Activated T-helper 2 cell treated with anti-CD3 and anti-CD28 coated beads, Interferon-gamma antibody, Interleukin-2, Interleukin-4, amounts not matched to agents 10 μg/mL and 5 μg/mL and 100 μg/mL, durations not matched to agents 14 hours and 24 hours and 36 hours (primary cell): Measurements from ENCODE around the gene VASH2. TPM values are rescaled to one million over a fixed set of nuclear protein-coding genes. Genes with fewer than 3 reads are reported as not detected.
"Not testable (repeated sequence)": the region's sequence is repeated elsewhere in the genome, so short reads cannot be mapped to it uniquely, and the experiment has no call there.

Source experiments
- DNase-seq: peaks from one replicate; pipeline ENCODE4 v3.0.0; 2021; ENCODE audit warnings: low spot score
- H3K27ac Mint-ChIP-seq: one replicate; pipeline ENCODE4 v1.8.0; 2021; ENCODE audit warnings: mixed read lengths
- H3K27me3 Mint-ChIP-seq: one replicate; pipeline ENCODE4 v1.8.0; 2021; ENCODE audit warnings: low read depth, mixed read lengths
- H3K36me3 Mint-ChIP-seq: one replicate; pipeline ENCODE4 v1.8.0; 2021; ENCODE audit warnings: low read depth, mixed read lengths
- H3K4me1 Mint-ChIP-seq: one replicate; pipeline ENCODE4 v1.8.0; 2021; ENCODE audit warnings: low read depth, mixed read lengths
- H3K4me3 Mint-ChIP-seq: one replicate; pipeline ENCODE4 v1.8.0; 2021; ENCODE audit warnings: low read depth, mild to moderate bottlenecking, moderate library complexity, mixed read lengths
- H3K9me3 Mint-ChIP-seq: one replicate; pipeline ENCODE4 v1.8.0; 2021; ENCODE audit warnings: mixed read lengths
- intact Hi-C: fragments of 100-400 bp; cut with micrococcal nuclease; formaldehyde crosslinking; loops from one replicate; pipeline ENCODE4 v1.15.1; 2023
- total RNA-seq: library from RNA; stranded (reverse); gene quantifications from 2 replicates; pipeline ENCODE4 v1.2.3, GENCODE V29; 2022

Gene VASH2
- total RNA-seq, 1 donor from 2014 or later, result 1.8 TPM

DNA sequence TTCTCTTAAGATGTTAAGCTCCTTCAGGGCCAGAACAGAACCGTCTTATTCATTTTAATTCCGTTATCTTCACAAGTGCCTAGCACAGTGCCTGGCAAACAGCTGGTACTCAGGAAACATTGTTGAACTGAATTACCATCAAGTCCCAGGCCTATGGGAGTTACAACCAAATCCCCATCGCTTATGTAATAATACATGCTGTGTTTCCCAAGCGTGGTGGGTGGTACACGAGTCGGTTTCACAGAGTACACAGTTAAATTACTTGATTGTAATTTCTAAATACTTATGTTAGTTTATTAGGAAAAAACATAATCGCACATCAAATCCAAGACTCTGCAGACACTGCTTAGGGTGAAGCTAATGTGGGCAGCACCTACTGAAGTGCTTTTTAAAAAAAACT lies 64.3 kb downstream of the VASH2 start:
- Mint-ChIP-seq H3K4me3 (peak overlapping the region; percentile 99), H3K4me1 (peaks cover 27% of the 10 kb centered on the region), H3K27ac (peak overlapping the region; percentile 100), H3K27me3 (peaks cover 3% of the 10 kb centered on the region), H3K36me3 (peaks cover 32% of the 10 kb centered on the region), H3K9me3 (no peaks in the 10 kb centered on the region)
- DNase-seq, result no peak
- intact Hi-C loops, result loop anchor here (1.0 to 10.0 kb wide), 5 partner anchors 37 to 450 kb away; partner anchors contain the start of genes FLVCR1, NSL1, RPS6KC1 and TATDN3

- peak; percentile 95 for DNase-seq
- peaks cover 6% of the 10 kb centered on the region for H3K27me3 Mint-ChIP-seq
- peaks cover 27% of the 10 kb centered on the region for H3K4me1 Mint-ChIP-seq
- peak within 1 kb of the TSS; percentile 99 for H3K4me3 Mint-ChIP-seq
- peak within 1 kb of the TSS; percentile 100 for H3K27ac Mint-ChIP-seq
- no peaks in the 10 kb centered on the region for H3K9me3 Mint-ChIP-seq
- H3K36me3 Mint-ChIP-seq, result peaks cover 30% of the 10 kb centered on the region
- intact Hi-C loops, result loop anchor here (1.0 to 10.0 kb wide), 5 partner anchors 36 to 451 kb away; partner anchors contain the start of genes FLVCR1, NSL1, RPS6KC1 and TATDN3
These were observed 65.0 kb downstream of the VASH2 start, which contains the start of gene ANGEL2 for GRCh38 chr1:213015099-213016050. TSS of gene ANGEL2 (minus strand) at chr1:213015867. CDS start at chr1:213015671, 196 bp downstream.

- H3K4me3 Mint-ChIP-seq, result no peak overlapping the region
- no peaks in the 10 kb centered on the region for H3K9me3 Mint-ChIP-seq
- intact Hi-C loops, result loop anchor here (5.0 to 10.0 kb wide), 3 partner anchors 55 to 453 kb away; partner anchors contain the start of gene FLVCR1
- H3K36me3 Mint-ChIP-seq, result peaks cover 11% of the 10 kb centered on the region
- H3K27ac Mint-ChIP-seq, result no peak overlapping the region
- peaks cover 9% of the 10 kb centered on the region for H3K27me3 Mint-ChIP-seq
- H3K4me1 Mint-ChIP-seq, result peaks cover 16% of the 10 kb centered on the region
- DNase-seq, result no peak
These were observed 67.3 kb downstream of the VASH2 start for GRCh38 chr1:213017447-213018273.

DNA sequence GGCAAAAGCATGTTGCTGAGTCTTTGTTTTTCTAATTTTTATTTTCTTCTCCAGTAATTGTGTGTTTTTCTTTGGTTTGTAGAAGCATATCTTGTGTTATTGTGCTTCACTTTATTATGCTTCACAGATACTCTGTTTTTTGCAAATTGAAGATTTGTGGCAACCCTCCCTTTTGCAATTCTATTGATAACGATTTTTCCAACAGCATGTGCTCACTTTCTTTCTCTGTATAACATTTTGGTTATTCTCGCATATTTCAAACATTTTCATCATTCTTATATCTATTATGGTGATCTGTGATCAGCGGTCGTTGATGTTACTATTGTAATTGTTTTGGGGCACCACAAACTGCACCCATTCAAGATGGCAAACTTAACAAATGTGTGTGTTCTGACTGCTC lies 69.1 kb downstream of the VASH2 start:
- no peak overlapping the region for H3K4me3 Mint-ChIP-seq
- H3K27me3 Mint-ChIP-seq, result peaks cover 15% of the 10 kb centered on the region
- no peaks in the 10 kb centered on the region for H3K36me3 Mint-ChIP-seq
- H3K9me3 Mint-ChIP-seq, result no peaks in the 10 kb centered on the region
- no peak overlapping the region for H3K27ac Mint-ChIP-seq
- peaks cover 6% of the 10 kb centered on the region for H3K4me1 Mint-ChIP-seq
- no peak for DNase-seq
- intact Hi-C loops, result loop anchor here (5.0 to 10.0 kb wide), 3 partner anchors 53 to 455 kb away; partner anchors contain the start of gene FLVCR1

GRCh38 chr1:213020016-213020415 lies 69.7 kb downstream of the VASH2 start:
- H3K9me3 Mint-ChIP-seq, result no peaks in the 10 kb centered on the region
- peaks cover 5% of the 10 kb centered on the region for H3K4me1 Mint-ChIP-seq
- DNase-seq, result no peak
- H3K27ac Mint-ChIP-seq, result no peak overlapping the region
- H3K36me3 Mint-ChIP-seq, result no peaks in the 10 kb centered on the region
- intact Hi-C loops, result no loop called here
- no peak overlapping the region for H3K4me3 Mint-ChIP-seq
- H3K27me3 Mint-ChIP-seq, result peaks cover 17% of the 10 kb centered on the region

DNA sequence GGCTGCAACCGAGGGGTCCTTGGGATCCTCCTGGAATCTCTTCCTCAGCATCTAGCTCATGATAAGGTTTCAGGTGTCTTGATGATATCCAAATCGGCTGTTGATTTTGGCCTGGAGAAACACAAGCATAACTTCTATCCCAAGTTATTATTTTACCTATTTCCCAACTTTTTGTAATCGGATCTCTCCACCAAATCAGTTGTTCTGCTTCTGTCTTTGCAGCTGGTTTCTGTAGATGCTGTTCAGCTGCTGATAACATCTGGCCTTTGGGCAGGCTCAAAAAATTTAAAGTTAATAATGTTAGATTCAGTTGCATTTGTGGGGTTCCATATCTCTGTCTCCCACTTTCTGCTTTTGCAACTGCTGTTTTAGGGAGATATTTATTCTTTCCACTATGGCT lies 76.7 kb downstream of the VASH2 start:
- H3K36me3 Mint-ChIP-seq, H3K27ac Mint-ChIP-seq, H3K4me3 Mint-ChIP-seq, intact Hi-C loops, DNase-seq, H3K9me3 Mint-ChIP-seq, H3K4me1 Mint-ChIP-seq: not testable (repeated sequence)
- peaks cover 59% of the 10 kb centered on the region for H3K27me3 Mint-ChIP-seq

DNA sequence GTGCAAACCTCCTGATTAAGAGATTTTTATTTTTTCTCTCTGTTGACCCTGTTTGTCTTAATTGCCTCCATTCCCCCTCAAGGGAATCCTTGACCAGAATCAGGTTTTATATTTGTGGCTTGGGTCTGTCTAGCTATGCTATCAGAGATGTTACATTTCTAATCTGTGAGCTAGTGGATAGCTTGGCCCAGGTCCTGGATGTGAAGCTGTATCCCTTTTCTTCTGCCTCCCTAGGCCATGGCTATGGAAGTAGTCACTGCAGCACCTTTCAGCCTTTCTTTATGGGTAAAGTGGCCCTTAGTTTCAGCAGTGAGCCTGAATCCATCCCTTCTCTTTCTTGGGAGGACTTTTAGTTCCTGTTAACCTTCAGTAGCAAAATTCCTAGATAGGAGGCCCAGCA lies 82.3 kb downstream of the VASH2 start:
- H3K27me3 Mint-ChIP-seq, result peaks cover 36% of the 10 kb centered on the region
- no peak overlapping the region for H3K27ac Mint-ChIP-seq
- H3K36me3 Mint-ChIP-seq, result no peaks in the 10 kb centered on the region
- no peaks in the 10 kb centered on the region for H3K9me3 Mint-ChIP-seq
- no peak for DNase-seq
- no peaks in the 10 kb centered on the region for H3K4me1 Mint-ChIP-seq
- intact Hi-C loops, result no loop called here
- H3K4me3 Mint-ChIP-seq, result no peak overlapping the region

DNA sequence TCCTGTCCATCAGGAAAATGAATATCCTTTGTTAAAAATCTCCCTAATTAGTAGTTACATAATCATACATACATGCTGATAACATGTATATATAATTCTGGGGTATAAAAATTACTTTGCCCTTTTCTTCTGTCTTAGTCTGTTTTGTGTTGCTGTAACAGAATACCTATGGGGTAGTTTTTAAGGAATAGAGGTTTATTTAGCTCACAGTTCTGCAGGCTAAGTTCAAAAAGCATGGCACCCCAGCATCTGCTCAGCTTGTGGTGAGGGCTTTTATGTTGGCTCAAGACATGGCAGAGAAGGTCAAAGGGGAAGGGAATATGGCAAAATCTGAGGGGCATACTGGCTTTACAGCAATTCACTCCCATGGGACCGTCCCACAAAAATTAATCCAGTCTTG lies 84.4 kb downstream of the VASH2 start:
- intact Hi-C loops, result no loop called here
- H3K27me3 Mint-ChIP-seq, result peaks cover 28% of the 10 kb centered on the region
- DNase-seq, result no peak
- H3K4me1 Mint-ChIP-seq, result no peaks in the 10 kb centered on the region
- no peaks in the 10 kb centered on the region for H3K9me3 Mint-ChIP-seq
- no peak overlapping the region for H3K27ac Mint-ChIP-seq
- H3K4me3 Mint-ChIP-seq, result no peak overlapping the region
- H3K36me3 Mint-ChIP-seq, result no peaks in the 10 kb centered on the region

- Mint-ChIP-seq H3K27me3 (peaks cover 22% of the 10 kb centered on the region), H3K27ac (no peak overlapping the region), H3K4me3 (no peak overlapping the region), H3K36me3 (no peaks in the 10 kb centered on the region), H3K9me3 (no peaks in the 10 kb centered on the region), H3K4me1 (no peaks in the 10 kb centered on the region)
- no peak for DNase-seq
- intact Hi-C loops, result no loop called here
These were observed 85.2 kb downstream of the VASH2 start for GRCh38 chr1:213035573-213035972.

Other genes starting within 250 kb of the VASH2 start
- 45.4 and 52.6 TPM in 2 replicates for gene NSL1, start 158.8 kb upstream of the VASH2 start, total RNA-seq
- gene TATDN3, start 158.6 kb upstream of the VASH2 start, total RNA-seq, result 16.7 and 18.7 TPM in 2 replicates
- 0.41 TPM in 1 of 2 replicates, not detected in the other for gene SPATA45, start 102.9 kb upstream of the VASH2 start, total RNA-seq
- gene FLVCR1, start 92.3 kb upstream of the VASH2 start, total RNA-seq, result 23.0 and 24.3 TPM in 2 replicates
- gene ANGEL2, start 65.3 kb downstream of the VASH2 start, total RNA-seq, result 46.2 and 46.3 TPM in 2 replicates
- gene RPS6KC1, start 100.7 kb downstream of the VASH2 start, total RNA-seq, result 7.2 and 7.3 TPM in 2 replicates